Stomach (tissue), 4 donors: ENCODE measurements around the gene CREB5.

ENCODE experiments used
- CTCF ChIP-seq, 7 experiments: fragments of 450-650 bp in 4 of 7; fragments of 200-600 bp in 3 of 7; sonication (generic) in 3 of 7; IDR thresholded peaks; one replicate each; pipeline ENCODE4 v1.5.1; 2016 to 2019; ENCODE audit warnings: antibody characterized with exemption in 7 of 7, control low read depth in 2 of 7, mild to moderate bottlenecking in 1 of 7
- EP300 ChIP-seq: sonication (generic); formaldehyde crosslinking; IDR thresholded peaks from one replicate; pipeline ENCODE4 v1.6.1; 2017; ENCODE audit warnings: antibody characterized with exemption
- POLR2AphosphoS5 ChIP-seq, 3 donors: sonication (generic); formaldehyde crosslinking; IDR thresholded peaks; one replicate each; pipeline ENCODE4 v1.6.1; 2016; ENCODE audit warnings: antibody characterized with exemption in 3 of 3

DNA sequence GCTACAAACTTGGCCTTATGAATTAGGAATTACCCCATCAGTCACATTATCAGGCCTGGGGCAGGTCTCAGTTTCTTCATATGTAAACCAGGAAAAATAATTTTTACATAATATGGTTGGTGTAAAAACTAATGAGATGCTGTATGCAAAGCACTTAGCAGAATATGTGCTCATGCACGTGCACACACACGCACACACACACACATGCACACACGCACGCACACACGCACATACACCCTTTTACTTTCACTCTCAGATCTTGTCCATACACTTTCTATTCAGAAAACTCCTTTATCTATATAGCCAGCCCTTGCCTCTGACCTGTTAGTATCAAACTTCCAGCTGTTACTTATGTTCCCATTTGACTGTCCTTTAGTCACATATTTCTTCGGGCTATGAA lies 92.7 kb downstream of the CREB5 start:
- TF ChIP-seq POLR2AphosphoS5 (IDR thresholded peaks at IDR 0.05): no peak
- no peak for TF ChIP-seq CTCF (IDR thresholded peaks at IDR 0.05)
- TF ChIP-seq EP300: no peak
